Caki2 (cell line): Measurements from ENCODE around the gene VASP. TPM values are rescaled to one million over a fixed set of nuclear protein-coding genes. Genes with fewer than 3 reads are reported as not detected.
"Not testable (repeated sequence)": the region's sequence is repeated elsewhere in the genome, so short reads cannot be mapped to it uniquely, and the experiment has no call there.

Source experiments
- DNase-seq: peaks from one replicate; pipeline ENCODE4 v3.0.0-alpha.2; 2015; ENCODE audit warnings: low read depth
- in situ Hi-C: cut with HindIII; loops from 2 replicates; pipeline ENCODE4 v1.10.0; 2016; ENCODE audit warnings: low sequenced_read_pairs, low pct_unique_long_range_greater_than_20kb, mixed read lengths
- total RNA-seq: library from RNA; depleted of rRNA; stranded (reverse); fragments of >200 nt; shearing (Covaris generic); gene quantifications from 2 replicates; pipeline ENCODE4 v1.2.3, GENCODE V29; 2014; ENCODE audit warnings: low replicate concordance

Gene VASP
- total RNA-seq, 1 experiment from 2014 or later: 123 TPM

- DNase-seq: peak; percentile 44
Measured at GRCh38 chr19:45508417-45508860, 1.2 kb downstream of the VASP start.

GRCh38 chr19:45508861-45509691, 1.8 kb downstream of the VASP start:
- DNase-seq: peak; percentile 51

More at GRCh38 chr19:45508417-45508860, 1.2 kb downstream of the VASP start:
- in situ Hi-C loops: no loop called here

GRCh38 chr19:45509692-45510015, 2.4 kb downstream of the VASP start:
- in situ Hi-C loops: no loop called here
- no peak for DNase-seq

More at GRCh38 chr19:45508861-45509691, 1.8 kb downstream of the VASP start:
- in situ Hi-C loops: no loop called here

GRCh38 chr19:45510352-45510751, 3.1 kb downstream of the VASP start:
- in situ Hi-C loops, DNase-seq: not testable (repeated sequence)

GRCh38 chr19:45511074-45511473, 3.8 kb downstream of the VASP start:
- in situ Hi-C loops: no loop called here

GRCh38 chr19:45512881-45513483, 5.7 kb downstream of the VASP start:
- DNase-seq: no peak
- in situ Hi-C loops: no loop called here

More at GRCh38 chr19:45511074-45511473, 3.8 kb downstream of the VASP start:
- no peak for DNase-seq

- in situ Hi-C loops: no loop called here
- no peak for DNase-seq
Measured at GRCh38 chr19:45514376-45515051, 7.2 kb downstream of the VASP start.

GRCh38 chr19:45515081-45515624, 7.9 kb downstream of the VASP start:
- no peak for DNase-seq
- in situ Hi-C loops: no loop called here

- in situ Hi-C loops: no loop called here
Measured at GRCh38 chr19:45515807-45516401, 8.6 kb downstream of the VASP start.

GRCh38 chr19:45517238-45517637, 10.0 kb downstream of the VASP start:
- in situ Hi-C loops: no loop called here
- DNase-seq: no peak

More at GRCh38 chr19:45515807-45516401, 8.6 kb downstream of the VASP start:
- no peak for DNase-seq

GRCh38 chr19:45517641-45518468, 10.6 kb downstream of the VASP start:
- DNase-seq: no peak
- in situ Hi-C loops: no loop called here

- in situ Hi-C loops: no loop called here
- peak; percentile 41 for DNase-seq
Measured at GRCh38 chr19:45518469-45518826, 11.2 kb downstream of the VASP start.

GRCh38 chr19:45522010-45522941, 15.0 kb downstream of the VASP start:
- no peak for DNase-seq
- in situ Hi-C loops: no loop called here

- in situ Hi-C loops: no loop called here
Measured at GRCh38 chr19:45523642-45524256, 16.5 kb downstream of the VASP start.

GRCh38 chr19:45524575-45525129, 17.4 kb downstream of the VASP start:
- in situ Hi-C loops: no loop called here

More at GRCh38 chr19:45523642-45524256, 16.5 kb downstream of the VASP start:
- peak; percentile 83 for DNase-seq

GRCh38 chr19:45526143-45526542, 18.9 kb downstream of the VASP start:
- in situ Hi-C loops: no loop called here
- DNase-seq: peak; percentile 86

More at GRCh38 chr19:45524575-45525129, 17.4 kb downstream of the VASP start:
- DNase-seq: no peak
